Mucosa of stomach (tissue), 1 donor: ENCODE data around the gene TNNC2.
"Not testable (repeated sequence)": the region's sequence is repeated elsewhere in the genome, so short reads cannot be mapped to it uniquely, and the experiment has no call there.

Experiments
- H3K27me3 ChIP-seq: one replicate; pipeline ENCODE4 v1.7.0; 2013; ENCODE audit warnings: mild to moderate bottlenecking, low read length; ENCODE audit not compliant: control insufficient read depth, insufficient read depth
- H3K36me3 ChIP-seq: one replicate; pipeline ENCODE4 v1.7.0; 2013; ENCODE audit warnings: low read length; ENCODE audit not compliant: control insufficient read depth, insufficient read depth
- H3K4me1 ChIP-seq: one replicate; pipeline ENCODE4 v1.7.0; 2013; ENCODE audit warnings: mild to moderate bottlenecking, low read length; ENCODE audit not compliant: control insufficient read depth, insufficient read depth
- H3K4me3 ChIP-seq: one replicate; pipeline ENCODE4 v1.7.0; 2013; ENCODE audit warnings: low read length
- H3K9ac ChIP-seq: one replicate; pipeline ENCODE4 v1.7.0; 2013; ENCODE audit warnings: mild to moderate bottlenecking, low read length, moderate library complexity
- H3K9me3 ChIP-seq: one replicate; pipeline ENCODE4 v1.7.0; 2013; ENCODE audit warnings: mild to moderate bottlenecking, low read length, moderate library complexity; ENCODE audit not compliant: control insufficient read depth
- donor health status: Pancreatic carcinoma.

The TNNC2 gene

GRCh38 chr20:45827030-45827652, at the start of gene TNNC2:
Gene TNNC2 (minus strand): TSS chr20:45827312. CDS start chr20:45827248, 64 bp downstream.
- H3K9ac ChIP-seq: no peak within 1 kb of the TSS
- H3K4me3 ChIP-seq: no peak within 1 kb of the TSS
- peaks cover 21% of the 10 kb centered on the region for H3K27me3 ChIP-seq
- no peaks in the 10 kb centered on the region for H3K9me3 ChIP-seq
- H3K36me3 ChIP-seq: no peaks in the 10 kb centered on the region
- peaks cover 22% of the 10 kb centered on the region for H3K4me1 ChIP-seq

GRCh38 chr20:45874576-45874975, 47.5 kb upstream of the TNNC2 start:
- Histone ChIP-seq H3K36me3 (peaks cover 9% of the 10 kb centered on the region), H3K9ac (no peak overlapping the region), H3K27me3 (no peaks in the 10 kb centered on the region), H3K4me1 (no peaks in the 10 kb centered on the region), H3K4me3 (no peak overlapping the region), H3K9me3 (no peaks in the 10 kb centered on the region)

DNA sequence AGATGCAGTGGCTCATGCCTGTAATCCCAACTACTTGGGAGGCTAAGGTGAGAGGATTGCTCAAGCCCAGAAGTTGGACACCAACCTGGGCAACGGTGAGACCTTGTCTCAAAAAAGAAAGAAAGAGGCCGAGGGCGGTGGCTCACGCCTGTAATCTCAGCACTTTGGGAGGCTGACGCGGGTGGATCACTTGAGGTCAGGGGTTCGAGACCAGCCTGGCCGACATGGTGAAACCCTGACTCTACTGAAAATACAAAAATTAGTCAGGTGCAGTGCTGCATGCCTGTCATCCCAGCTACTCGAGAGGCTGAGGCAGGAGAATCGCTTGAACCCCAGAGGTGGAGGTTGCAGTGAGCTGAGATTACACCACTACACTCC, 47.0 kb upstream of the TNNC2 start:
- H3K9ac ChIP-seq, H3K27me3 ChIP-seq, H3K9me3 ChIP-seq, H3K4me1 ChIP-seq, H3K4me3 ChIP-seq, H3K36me3 ChIP-seq: not testable (repeated sequence)

DNA sequence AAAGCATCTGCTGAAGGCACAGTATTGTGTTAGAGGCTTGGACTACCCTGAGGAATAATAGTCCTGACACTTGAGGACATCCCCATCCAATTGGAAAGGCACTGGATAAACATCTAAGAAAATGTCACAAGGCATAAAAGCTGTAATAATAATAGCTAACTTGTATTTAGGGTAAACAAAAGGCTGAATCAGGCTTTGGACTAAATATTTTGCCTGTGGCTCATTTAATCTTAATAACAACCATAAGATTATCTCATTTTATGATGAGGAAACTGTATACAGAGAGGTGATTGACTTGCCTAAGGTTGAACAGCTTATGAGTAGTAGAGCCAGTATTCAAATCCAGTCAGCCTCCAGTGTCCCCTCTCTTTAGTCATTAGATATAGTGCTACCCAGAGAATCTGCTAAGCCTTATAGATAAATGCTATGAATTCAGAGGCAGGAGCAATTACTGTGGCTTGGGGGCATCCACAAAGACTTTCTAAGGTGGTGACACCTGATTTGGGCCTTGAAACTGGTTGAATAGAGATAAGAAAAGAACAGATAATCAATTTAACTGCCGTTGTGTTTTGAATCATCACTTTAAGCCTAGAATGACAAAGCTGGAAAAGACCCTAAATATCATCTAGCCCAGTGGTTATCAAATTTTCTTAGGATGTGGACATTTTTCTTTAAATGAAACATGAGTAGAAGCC, 46.4 kb upstream of the TNNC2 start:
- Histone ChIP-seq H3K4me3 (no peak overlapping the region), H3K9me3 (no peaks in the 10 kb centered on the region), H3K4me1 (no peaks in the 10 kb centered on the region), H3K36me3 (peaks cover 9% of the 10 kb centered on the region), H3K9ac (no peak overlapping the region), H3K27me3 (no peaks in the 10 kb centered on the region)

GRCh38 chr20:45872626-45873025, 45.5 kb upstream of the TNNC2 start:
- peaks cover 5% of the 10 kb centered on the region for H3K36me3 ChIP-seq

DNA sequence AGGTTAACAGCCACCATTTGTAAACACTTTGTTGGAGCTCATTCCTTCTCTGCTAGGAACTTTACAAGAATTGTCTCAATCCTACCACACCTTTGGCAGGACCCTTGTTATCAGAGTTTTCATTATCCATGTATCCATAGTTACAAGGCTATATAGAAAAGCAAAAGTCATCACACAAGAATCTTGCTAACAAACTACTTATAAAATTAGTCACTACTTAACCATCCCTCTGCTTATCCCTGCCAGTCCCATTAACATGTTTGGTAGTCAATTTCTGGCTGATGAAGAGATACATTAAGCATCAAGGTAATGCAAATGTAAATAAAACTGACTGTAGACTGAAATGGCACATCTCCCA, 40.7 kb upstream of the TNNC2 start:
- no peaks in the 10 kb centered on the region for H3K36me3 ChIP-seq
- H3K4me3 ChIP-seq: no peak overlapping the region
- no peaks in the 10 kb centered on the region for H3K27me3 ChIP-seq
- peaks cover 5% of the 10 kb centered on the region for H3K4me1 ChIP-seq
- no peak overlapping the region for H3K9ac ChIP-seq
- no peaks in the 10 kb centered on the region for H3K9me3 ChIP-seq

More at GRCh38 chr20:45872626-45873025, 45.5 kb upstream of the TNNC2 start:
- H3K27me3 ChIP-seq: no peaks in the 10 kb centered on the region
- no peaks in the 10 kb centered on the region for H3K9me3 ChIP-seq
- H3K4me1 ChIP-seq: peaks cover under 1% of the 10 kb centered on the region
- H3K9ac ChIP-seq: no peak overlapping the region
- no peak overlapping the region for H3K4me3 ChIP-seq

- H3K9ac ChIP-seq: no peak overlapping the region
- H3K4me1 ChIP-seq: peaks cover 5% of the 10 kb centered on the region
- H3K27me3 ChIP-seq: no peaks in the 10 kb centered on the region
- no peaks in the 10 kb centered on the region for H3K9me3 ChIP-seq
- no peak overlapping the region for H3K4me3 ChIP-seq
- no peaks in the 10 kb centered on the region for H3K36me3 ChIP-seq
Measured at GRCh38 chr20:45867136-45867818, 40.2 kb upstream of the TNNC2 start.

DNA sequence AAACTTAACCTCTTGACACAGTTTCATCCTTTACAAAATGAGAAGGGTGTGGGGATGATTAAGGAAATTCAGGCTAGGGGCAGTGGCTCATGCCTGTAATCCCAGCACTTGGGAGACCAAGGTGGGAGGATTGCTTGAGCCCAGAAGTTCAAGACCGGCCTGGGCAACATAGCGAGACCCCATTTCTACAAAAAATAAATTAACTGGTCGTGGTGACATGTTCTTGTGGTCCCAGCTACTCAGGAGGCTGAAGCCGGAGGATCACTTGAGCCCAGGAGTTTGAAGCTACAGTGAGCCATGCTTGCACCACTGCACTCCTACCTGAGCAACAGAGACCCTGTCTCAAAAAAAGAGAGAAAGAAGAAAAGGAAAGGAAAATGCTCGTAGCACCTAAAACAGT, 39.3 kb upstream of the TNNC2 start:
- H3K9me3 ChIP-seq: no peaks in the 10 kb centered on the region
- no peaks in the 10 kb centered on the region for H3K36me3 ChIP-seq
- H3K4me3 ChIP-seq: no peak overlapping the region
- H3K9ac ChIP-seq: no peak overlapping the region
- peaks cover 8% of the 10 kb centered on the region for H3K4me1 ChIP-seq
- H3K27me3 ChIP-seq: no peaks in the 10 kb centered on the region

DNA sequence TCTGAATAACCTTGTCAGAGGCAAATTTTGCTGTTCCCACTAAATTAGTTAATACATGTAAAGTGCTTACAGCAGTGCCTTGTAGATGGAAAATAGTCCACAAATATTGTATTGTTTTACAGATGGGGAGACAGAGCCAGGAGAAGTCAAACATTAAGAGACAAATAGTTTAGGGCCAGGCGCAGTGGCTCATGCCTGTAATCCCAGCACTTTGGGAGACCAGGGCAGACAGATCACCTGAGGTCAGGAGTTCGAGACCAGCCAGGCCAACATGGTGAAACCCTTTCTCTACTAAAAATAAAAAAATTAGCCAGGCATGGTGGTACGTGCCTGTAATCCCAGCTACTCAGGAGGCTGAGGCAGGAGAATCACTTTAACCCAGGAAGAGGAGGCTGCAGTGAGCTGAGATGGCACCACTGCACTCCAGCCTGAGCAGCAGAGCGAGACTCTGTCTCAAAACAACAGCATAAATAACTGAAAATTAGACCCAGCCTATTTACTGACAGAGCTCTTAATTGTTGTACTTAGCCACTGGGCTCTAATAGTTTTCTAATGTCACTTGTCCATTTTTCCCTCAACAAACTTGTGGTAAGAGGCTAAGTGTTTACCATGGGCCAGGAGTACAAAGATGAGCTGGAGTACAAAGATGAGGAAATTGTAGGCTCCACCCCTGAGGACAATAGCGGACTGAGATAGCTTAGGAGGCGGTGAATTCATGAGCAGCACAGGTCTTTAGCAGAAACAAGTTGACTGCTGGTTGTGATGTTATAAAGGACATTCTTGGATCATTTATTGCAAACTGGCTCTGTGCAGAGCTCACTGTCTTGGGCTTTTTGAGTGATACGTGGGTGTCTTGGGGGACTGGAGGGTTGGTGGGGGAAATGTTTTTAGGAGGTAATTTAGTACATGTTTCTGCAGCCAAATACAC, 36.7 kb upstream of the TNNC2 start:
- no peaks in the 10 kb centered on the region for H3K36me3 ChIP-seq
- peaks cover 17% of the 10 kb centered on the region for H3K4me1 ChIP-seq
- no peak overlapping the region for H3K9ac ChIP-seq
- H3K4me3 ChIP-seq: no peak overlapping the region
- H3K9me3 ChIP-seq: no peaks in the 10 kb centered on the region
- no peaks in the 10 kb centered on the region for H3K27me3 ChIP-seq

DNA sequence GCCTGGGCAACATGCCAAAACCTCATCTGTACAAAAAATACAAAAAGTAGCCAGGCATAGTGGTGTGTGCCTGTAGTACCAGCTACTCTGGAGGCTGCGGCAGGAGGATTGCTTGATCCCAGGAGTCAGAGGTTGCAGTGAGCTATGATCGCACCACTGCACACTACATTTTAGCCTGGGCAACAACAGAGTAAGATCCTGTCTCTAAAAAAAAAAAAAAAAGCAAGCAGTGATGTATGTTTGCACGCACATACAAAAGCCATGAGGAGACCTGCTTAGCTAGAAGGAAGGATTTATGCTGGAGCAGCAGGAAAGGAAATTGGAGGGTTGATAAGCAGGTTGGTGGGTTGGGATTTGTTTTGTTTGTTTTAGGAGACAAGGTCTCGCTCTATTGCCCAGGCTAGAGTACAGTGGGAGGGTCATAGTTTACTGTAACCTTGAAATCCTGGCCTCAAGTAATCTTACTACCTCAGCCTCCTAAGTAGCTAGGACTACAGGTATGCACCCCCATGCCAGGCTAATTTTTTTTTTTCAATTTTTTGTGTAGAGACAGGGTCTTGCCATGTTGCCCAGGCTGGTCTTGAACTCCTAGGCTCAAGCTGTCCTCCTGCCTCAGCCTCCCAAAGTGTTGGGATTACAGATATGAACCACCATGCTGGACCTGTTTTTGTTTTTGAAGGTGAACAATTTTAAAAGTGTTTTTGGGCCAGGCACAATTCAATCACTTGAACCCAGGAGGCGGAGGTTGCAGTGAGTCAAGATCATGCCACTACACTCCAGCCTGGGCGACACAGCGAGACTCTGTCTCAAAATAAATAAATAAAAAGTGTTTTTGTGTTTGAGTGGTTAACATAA, 34.3 kb upstream of the TNNC2 start:
- no peak overlapping the region for H3K9ac ChIP-seq
- no peaks in the 10 kb centered on the region for H3K9me3 ChIP-seq
- peaks cover 12% of the 10 kb centered on the region for H3K4me1 ChIP-seq
- H3K4me3 ChIP-seq: no peak overlapping the region
- H3K36me3 ChIP-seq: no peaks in the 10 kb centered on the region
- H3K27me3 ChIP-seq: no peaks in the 10 kb centered on the region

DNA sequence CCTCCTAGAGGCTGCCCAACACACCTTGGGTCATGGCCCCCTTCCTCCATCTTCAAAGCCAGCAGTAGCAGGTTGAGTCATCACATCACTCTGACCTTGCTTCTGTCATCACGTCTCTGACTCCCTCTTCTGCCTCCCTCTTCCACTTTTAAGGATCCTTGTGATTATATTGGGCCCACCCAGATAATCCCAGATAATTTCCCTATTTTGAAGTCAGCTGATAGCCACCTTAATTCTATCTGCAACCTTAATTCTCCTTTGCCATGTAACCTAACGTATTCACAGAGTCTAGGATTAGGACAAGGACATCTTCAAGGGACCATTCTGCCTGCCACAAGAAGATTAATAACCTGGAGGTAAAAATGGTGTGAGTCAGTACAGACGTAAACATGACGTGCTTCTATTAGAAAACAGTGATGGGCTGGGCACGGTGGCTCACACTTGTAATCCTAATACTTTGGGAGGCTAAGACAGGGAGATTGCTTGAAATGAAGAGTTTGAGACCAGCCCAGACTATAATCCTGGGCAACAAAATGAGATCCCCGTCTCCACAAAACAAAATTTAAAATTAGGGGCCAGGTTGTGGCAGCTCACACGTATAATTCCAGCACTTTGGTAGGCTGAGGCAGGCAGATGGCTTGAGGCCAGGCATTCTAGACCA, 33.6 kb upstream of the TNNC2 start:
- H3K9ac ChIP-seq: no peak overlapping the region
- H3K9me3 ChIP-seq: no peaks in the 10 kb centered on the region
- no peaks in the 10 kb centered on the region for H3K27me3 ChIP-seq
- H3K4me1 ChIP-seq: peaks cover 19% of the 10 kb centered on the region
- H3K4me3 ChIP-seq: no peak overlapping the region
- no peaks in the 10 kb centered on the region for H3K36me3 ChIP-seq
